Lower leg skin (tissue), 4 donors: ENCODE measurements around the gene DUOX1. TPM values are rescaled to one million over a fixed set of nuclear protein-coding genes. Genes with fewer than 3 reads are reported as not detected.

Experiments used
- DNase-seq, 2 donors: peaks; one replicate each; pipeline ENCODE4 v3.0.0-alpha.2; 2019; ENCODE audit warnings: low spot score in 2 of 2
- H3K4me3 ChIP-seq: fragments of 200-600 bp; sonication (generic); 2 replicates; pipeline ENCODE4 v1.5.1; 2017; ENCODE audit warnings: mild to moderate bottlenecking, low read depth; ENCODE audit not compliant: poor library complexity, severe bottlenecking
- POLR2A ChIP-seq, 2 donors: fragments of 450-650 bp; IDR thresholded peaks; one replicate each; pipeline ENCODE4 v1.6.1; 2016 to 2017; ENCODE audit warnings: antibody characterized with exemption in 2 of 2, mild to moderate bottlenecking in 1 of 2, moderate library complexity in 1 of 2
- WGBS, 2 donors: methylation state at CpG; one replicate each; pipeline ENCODE4 v1.1.5; 2018; 5-methylcytosine and 5-hydroxymethylcytosine counted together
- intact Hi-C: fragments of 100-400 bp; cut with DNase I; formaldehyde crosslinking; loops from one replicate; pipeline ENCODE4 v1.15.0; 2023; ENCODE audit warnings: low total_unique reads
- total RNA-seq, 4 donors: library from RNA; depleted of rRNA; stranded (reverse); fragments of >200 nt; gene quantifications; one replicate each; pipeline ENCODE4 v1.1.0, GENCODE V29; 2016
- TF ChIP-seq, protein P1 (sequence below), 3 donors: fragments of 450-650 bp; IDR thresholded peaks; one replicate each; pipeline ENCODE4 v1.5.1; 2016; ENCODE audit warnings: antibody characterized with exemption in 3 of 3, mild to moderate bottlenecking in 3 of 3, moderate library complexity in 2 of 3

The DUOX1 gene
- total RNA-seq, 4 donors from 2014 or later, result 90.1 to 162 (median 114) TPM

DNA sequence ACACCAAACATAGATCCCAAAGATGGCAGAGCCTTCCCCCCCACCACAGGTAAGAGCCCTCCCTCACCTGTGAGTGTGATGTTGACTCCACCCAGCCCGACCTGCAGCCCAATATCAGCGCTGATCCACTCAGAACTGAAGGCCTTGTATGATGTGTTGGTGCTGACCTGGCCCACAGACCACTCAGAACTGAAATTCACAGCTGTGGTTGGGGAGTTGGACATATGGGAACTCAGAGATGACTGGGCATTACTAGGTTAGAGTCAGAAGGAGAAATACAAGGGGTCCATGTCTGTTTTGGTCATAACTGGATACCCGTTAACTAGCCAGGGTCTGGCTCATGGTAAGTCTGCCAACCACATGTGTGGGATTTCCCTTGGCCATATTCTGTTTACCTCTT lies 8.8 kb upstream of the DUOX1 start:
- H3K4me3 ChIP-seq, result no peak overlapping the region
- DNase-seq, result no peak
- intact Hi-C loops, result no loop called here
- TF ChIP-seq, protein P1, sequence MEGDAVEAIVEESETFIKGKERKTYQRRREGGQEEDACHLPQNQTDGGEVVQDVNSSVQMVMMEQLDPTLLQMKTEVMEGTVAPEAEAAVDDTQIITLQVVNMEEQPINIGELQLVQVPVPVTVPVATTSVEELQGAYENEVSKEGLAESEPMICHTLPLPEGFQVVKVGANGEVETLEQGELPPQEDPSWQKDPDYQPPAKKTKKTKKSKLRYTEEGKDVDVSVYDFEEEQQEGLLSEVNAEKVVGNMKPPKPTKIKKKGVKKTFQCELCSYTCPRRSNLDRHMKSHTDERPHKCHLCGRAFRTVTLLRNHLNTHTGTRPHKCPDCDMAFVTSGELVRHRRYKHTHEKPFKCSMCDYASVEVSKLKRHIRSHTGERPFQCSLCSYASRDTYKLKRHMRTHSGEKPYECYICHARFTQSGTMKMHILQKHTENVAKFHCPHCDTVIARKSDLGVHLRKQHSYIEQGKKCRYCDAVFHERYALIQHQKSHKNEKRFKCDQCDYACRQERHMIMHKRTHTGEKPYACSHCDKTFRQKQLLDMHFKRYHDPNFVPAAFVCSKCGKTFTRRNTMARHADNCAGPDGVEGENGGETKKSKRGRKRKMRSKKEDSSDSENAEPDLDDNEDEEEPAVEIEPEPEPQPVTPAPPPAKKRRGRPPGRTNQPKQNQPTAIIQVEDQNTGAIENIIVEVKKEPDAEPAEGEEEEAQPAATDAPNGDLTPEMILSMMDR (IDR thresholded peaks at IDR 0.05), result no peak
- no peak for TF ChIP-seq POLR2A (IDR thresholded peaks at IDR 0.05)
- WGBS, 2 donors, result 89 to 91% methylated on average over 3 of the region's 3 CpGs

DNA sequence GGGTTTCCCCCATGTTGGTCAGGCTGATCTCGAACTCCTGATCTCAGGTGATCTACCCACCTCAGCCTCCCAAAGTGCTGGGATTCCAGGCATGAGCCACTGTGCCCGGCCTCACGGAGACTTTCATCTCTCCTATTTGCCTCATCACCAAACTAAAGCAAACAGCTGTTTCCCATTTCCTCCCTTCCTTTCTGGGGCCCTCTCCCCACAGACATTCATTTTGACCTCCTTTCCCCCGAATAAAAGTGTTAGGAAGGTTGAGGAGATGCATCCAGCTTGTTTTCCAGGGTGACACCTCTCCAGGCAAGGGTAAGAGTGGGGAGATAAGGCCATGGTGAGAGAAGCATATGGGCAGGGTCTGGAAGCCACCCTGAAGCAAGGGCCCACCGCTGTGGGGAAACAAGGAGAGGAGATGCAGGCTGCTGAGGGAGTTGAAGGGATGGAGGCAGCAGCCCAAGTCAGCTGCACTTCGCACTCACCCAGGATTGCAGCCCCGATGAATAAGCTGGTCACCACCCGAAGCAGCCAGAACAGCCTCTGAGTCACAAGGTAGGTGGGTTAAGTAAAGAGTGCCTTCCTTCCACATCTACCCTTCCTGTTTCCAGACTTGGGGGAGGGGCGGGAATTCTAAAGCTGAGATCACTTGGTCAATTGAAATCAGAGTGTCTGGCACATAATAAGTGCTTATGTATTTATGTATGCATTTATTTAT lies 7.9 kb upstream of the DUOX1 start:
- DNase-seq, result no peak
- no peak overlapping the region for H3K4me3 ChIP-seq
- intact Hi-C loops, result no loop called here
- no peak for TF ChIP-seq POLR2A (IDR thresholded peaks at IDR 0.05)
- TF ChIP-seq, protein P1 (IDR thresholded peaks at IDR 0.05), result no peak
- 53 to 64% methylated on average over 9 of the region's 9 CpGs for WGBS, 2 donors

DNA sequence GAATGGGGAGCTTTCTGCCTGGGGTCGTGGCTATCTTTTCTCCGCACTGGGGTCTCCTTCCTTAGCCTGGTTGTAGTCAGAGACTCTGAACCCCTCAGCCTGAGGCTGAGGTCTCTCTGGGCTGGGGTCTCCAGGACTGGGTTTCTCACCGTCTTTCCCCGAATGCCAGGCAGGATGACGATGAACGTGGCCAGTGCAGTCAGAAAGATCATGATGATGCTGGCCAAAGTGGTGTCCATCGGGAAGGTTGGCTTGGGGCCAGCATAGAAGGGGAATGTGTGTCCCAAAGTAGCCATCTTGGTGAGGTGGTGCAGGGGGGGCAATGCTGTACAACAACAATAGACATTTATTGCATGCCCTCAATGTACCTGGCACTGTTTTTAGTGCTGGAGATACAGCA lies 7.1 kb upstream of the DUOX1 start:
- intact Hi-C loops, result no loop called here
- H3K4me3 ChIP-seq, result no peak overlapping the region
- 91 to 93% methylated on average over 7 of the region's 7 CpGs for WGBS, 2 donors
- no peak for DNase-seq
- TF ChIP-seq, protein P1 (IDR thresholded peaks at IDR 0.05), result no peak
- TF ChIP-seq POLR2A (IDR thresholded peaks at IDR 0.05), result no peak

DNA sequence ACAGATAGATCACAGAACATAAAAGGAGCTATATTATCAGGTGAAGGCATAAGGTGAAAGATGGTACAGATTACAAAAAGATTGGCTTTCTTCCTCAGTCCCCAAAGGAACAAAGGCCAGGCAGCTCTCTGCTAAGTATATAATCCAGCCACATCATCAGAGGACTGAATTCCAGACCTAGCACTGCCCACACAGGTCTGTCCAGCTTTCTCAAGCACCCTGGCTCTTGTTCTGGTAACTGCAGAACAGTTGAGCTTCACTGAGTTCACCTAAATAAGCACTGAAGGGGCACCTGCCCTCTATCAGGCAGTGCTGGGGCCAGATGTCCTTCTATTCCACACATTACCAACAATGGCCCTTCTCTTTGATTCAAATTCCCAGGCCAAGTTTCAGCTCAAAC lies 6.4 kb upstream of the DUOX1 start:
- no peak for DNase-seq
- H3K4me3 ChIP-seq, result no peak overlapping the region
- intact Hi-C loops, result no loop called here
- TF ChIP-seq, protein P1 (IDR thresholded peaks at IDR 0.05), result no peak
- no peak for TF ChIP-seq POLR2A (IDR thresholded peaks at IDR 0.05)

DNA sequence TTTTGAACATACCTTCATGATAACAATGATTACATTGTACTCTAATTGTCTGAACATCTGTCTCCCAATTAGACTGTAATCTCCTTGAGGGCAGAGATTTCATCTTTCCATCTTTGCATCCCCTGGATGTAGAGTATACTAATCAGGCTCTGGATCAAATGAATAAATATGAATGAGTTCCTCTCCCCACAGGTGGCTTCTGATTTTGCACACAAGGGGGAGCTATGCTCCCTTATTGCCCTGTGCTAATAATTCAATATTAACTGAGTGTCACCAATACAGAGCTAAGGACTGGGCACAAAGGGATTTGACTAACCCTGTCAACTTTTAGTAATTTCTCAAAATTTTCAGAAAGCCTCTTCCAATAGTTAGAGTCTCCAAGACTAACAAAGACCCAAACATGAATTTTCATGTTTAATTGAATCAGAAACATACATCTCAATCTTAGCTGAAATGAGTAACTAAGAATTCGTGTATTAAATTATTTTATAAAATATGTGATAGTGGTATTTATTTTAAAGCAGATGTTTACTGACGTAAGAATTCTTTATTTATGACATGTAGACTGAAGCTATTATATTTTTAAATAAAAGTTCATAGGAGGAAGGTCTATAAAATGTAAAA lies 3.1 kb upstream of the DUOX1 start:
- TF ChIP-seq, protein P1 (IDR thresholded peaks at IDR 0.05), result no peak
- no peak for TF ChIP-seq POLR2A (IDR thresholded peaks at IDR 0.05)

More for the DNA sequence above, 3.1 kb upstream of the DUOX1 start:
- 70 to 72% methylated on average over 2 of the region's 2 CpGs for WGBS, 2 donors
- no peak overlapping the region for H3K4me3 ChIP-seq
- DNase-seq, result no peak
- intact Hi-C loops, result no loop called here
